LNCAP (cell line): ENCODE results near the gene RNF135.

ENCODE experiments used
- CTCF ChIP-seq: fragments of 450-650 bp; IDR thresholded peaks from 2 replicates; pipeline ENCODE4 v1.5.1; 2017; ENCODE audit warnings: mild to moderate bottlenecking

RNF135 gene

GRCh38 chr17:31003225-31003866 lies 32.5 kb downstream of the RNF135 start:
- no peak for TF ChIP-seq CTCF

GRCh38 chr17:31004160-31004559 lies 33.3 kb downstream of the RNF135 start:
- no peak for TF ChIP-seq CTCF

- no peak for TF ChIP-seq CTCF
Observed at GRCh38 chr17:31007695-31008373, 37.0 kb downstream of the RNF135 start.

- no peak for TF ChIP-seq CTCF
Observed at GRCh38 chr17:31008374-31009041, 37.7 kb downstream of the RNF135 start.

GRCh38 chr17:31013844-31014243 lies 43.0 kb downstream of the RNF135 start:
- TF ChIP-seq CTCF = no peak

GRCh38 chr17:31015639-31016038 lies 44.8 kb downstream of the RNF135 start:
- TF ChIP-seq CTCF = no peak

- TF ChIP-seq CTCF = no peak
Observed at GRCh38 chr17:31019004-31019403, 48.2 kb downstream of the RNF135 start.
